ENCODE data around the gene C1QTNF3.
"Not testable (repeated sequence)": the region's sequence is repeated elsewhere in the genome, so short reads cannot be mapped to it uniquely, and the experiment has no call there.

C1QTNF3 gene

DNA sequence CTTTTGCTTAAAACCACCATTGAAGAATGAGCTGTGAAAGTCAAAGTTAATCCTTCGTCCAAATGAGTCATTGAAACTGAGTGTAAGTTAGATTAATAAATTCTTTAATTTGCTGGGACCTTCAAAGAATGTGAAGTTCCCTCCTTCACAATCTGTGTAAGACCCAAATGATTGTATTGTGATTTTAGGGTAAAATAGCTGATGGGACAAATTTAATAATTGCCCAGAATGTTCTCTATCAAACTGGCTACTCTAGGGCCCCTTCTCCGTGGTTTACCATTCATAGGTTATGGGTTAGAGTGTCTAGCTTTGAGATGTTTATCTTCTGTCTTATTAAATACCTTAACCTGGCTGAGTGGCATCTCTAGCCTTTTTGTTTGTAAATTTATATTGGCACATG is 11.9 kb downstream of the C1QTNF3 start (continued):
- TF ChIP-seq, protein P1, sequence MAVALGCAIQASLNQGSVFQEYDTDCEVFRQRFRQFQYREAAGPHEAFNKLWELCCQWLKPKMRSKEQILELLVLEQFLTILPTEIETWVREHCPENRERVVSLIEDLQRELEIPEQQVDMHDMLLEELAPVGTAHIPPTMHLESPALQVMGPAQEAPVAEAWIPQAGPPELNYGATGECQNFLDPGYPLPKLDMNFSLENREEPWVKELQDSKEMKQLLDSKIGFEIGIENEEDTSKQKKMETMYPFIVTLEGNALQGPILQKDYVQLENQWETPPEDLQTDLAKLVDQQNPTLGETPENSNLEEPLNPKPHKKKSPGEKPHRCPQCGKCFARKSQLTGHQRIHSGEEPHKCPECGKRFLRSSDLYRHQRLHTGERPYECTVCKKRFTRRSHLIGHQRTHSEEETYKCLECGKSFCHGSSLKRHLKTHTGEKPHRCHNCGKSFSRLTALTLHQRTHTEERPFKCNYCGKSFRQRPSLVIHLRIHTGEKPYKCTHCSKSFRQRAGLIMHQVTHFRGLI (tag by site-specific recombination; IDR thresholded peaks at IDR 0.05) = no peak
- no peak for TF ChIP-seq GFI1B (tag by site-specific recombination; IDR thresholded peaks at IDR 0.05)

DNA sequence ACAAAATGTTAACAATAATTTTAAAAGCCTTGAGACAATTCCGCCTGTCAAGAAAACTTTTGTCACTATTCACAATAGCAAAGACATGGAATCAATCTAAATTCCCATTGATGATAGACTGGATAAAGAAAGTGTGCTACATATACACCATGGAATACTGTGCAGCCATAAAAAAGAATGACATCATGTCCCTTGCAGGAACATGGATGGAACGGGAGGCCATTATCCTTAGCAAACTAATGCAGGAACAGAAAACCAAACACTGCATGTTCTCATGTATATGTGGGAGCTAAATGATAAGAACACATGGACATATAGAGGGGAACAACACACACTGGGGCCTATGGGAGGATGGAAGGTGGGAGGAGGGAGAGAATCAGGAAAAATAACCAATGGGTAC is 12.4 kb downstream of the C1QTNF3 start:
- H3K4me1 ChIP-seq (ENCODE audit: control insufficient read depth, insufficient read depth, low read length); H3K27ac ChIP-seq (ENCODE audit: extremely low read depth, low read depth, low read length); POLR2A ChIA-PET; H3K36me3 ChIP-seq (ENCODE audit: control insufficient read depth in 2 of 2, insufficient read depth in 1 of 2, low read length in 2 of 2); H3K9me3 ChIP-seq (ENCODE audit: control insufficient read depth, insufficient read depth, low read depth, low read length); H3K4me3 ChIP-seq (ENCODE audit: low read depth, low read length): not testable (repeated sequence)
- CTCF ChIA-PET = interaction anchor here (1.9 kb wide), 1 partner anchor 19 kb away, joined by 4 read pairs; no protein-coding TSS in a partner anchor
- TF ChIP-seq, protein P2, sequence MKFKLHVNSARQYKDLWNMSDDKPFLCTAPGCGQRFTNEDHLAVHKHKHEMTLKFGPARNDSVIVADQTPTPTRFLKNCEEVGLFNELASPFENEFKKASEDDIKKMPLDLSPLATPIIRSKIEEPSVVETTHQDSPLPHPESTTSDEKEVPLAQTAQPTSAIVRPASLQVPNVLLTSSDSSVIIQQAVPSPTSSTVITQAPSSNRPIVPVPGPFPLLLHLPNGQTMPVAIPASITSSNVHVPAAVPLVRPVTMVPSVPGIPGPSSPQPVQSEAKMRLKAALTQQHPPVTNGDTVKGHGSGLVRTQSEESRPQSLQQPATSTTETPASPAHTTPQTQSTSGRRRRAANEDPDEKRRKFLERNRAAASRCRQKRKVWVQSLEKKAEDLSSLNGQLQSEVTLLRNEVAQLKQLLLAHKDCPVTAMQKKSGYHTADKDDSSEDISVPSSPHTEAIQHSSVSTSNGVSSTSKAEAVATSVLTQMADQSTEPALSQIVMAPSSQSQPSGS (tag by site-specific recombination; IDR thresholded peaks at IDR 0.05; ENCODE audit: low read depth) = peak; percentile 51; the same call in 1 of the 2 replicates

DNA sequence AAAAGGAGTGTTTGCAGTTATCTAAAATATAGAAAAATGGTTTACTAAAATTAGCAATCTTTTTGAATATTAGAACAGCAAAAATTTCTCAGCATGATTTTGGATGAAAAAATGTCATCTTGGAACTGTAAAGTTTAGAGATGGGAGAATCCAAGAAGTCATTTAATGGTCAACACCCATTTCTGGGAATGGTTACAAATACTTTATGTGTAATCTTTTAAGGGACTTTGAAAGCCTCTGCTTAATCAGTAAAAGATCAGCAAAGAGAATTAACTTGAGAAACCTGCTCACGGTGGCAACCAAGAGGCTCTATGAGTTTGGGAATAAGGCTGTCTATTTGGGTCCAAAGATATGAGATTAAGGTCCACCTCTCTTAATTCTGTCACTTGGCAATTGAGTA is 13.0 kb downstream of the C1QTNF3 start:
- no peak for TF ChIP-seq ZNF155 (tag by site-specific recombination; IDR thresholded peaks at IDR 0.05)
- TF ChIP-seq, protein P3, sequence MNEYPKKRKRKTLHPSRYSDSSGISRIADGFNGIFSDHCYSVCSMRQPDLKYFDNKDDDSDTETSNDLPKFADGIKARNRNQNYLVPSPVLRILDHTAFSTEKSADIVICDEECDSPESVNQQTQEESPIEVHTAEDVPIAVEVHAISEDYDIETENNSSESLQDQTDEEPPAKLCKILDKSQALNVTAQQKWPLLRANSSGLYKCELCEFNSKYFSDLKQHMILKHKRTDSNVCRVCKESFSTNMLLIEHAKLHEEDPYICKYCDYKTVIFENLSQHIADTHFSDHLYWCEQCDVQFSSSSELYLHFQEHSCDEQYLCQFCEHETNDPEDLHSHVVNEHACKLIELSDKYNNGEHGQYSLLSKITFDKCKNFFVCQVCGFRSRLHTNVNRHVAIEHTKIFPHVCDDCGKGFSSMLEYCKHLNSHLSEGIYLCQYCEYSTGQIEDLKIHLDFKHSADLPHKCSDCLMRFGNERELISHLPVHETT (tag by site-specific recombination; IDR thresholded peaks at IDR 0.05) = no peak
- TF ChIP-seq ZNF112 (tag by site-specific recombination; IDR thresholded peaks at IDR 0.05) = no peak
- TF ChIP-seq ZNF555 (tag by site-specific recombination; conservative IDR thresholded peaks at IDR 0.05) = no peak
- no peak for TF ChIP-seq ZNF561 (tag by site-specific recombination; IDR thresholded peaks at IDR 0.05; ENCODE audit: borderline replicate concordance)
- TF ChIP-seq, protein P4, sequence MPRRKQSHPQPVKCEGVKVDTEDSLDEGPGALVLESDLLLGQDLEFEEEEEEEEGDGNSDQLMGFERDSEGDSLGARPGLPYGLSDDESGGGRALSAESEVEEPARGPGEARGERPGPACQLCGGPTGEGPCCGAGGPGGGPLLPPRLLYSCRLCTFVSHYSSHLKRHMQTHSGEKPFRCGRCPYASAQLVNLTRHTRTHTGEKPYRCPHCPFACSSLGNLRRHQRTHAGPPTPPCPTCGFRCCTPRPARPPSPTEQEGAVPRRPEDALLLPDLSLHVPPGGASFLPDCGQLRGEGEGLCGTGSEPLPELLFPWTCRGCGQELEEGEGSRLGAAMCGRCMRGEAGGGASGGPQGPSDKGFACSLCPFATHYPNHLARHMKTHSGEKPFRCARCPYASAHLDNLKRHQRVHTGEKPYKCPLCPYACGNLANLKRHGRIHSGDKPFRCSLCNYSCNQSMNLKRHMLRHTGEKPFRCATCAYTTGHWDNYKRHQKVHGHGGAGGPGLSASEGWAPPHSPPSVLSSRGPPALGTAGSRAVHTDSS (tag by site-specific recombination; IDR thresholded peaks at IDR 0.05) = no peak
- TF ChIP-seq, protein P5, sequence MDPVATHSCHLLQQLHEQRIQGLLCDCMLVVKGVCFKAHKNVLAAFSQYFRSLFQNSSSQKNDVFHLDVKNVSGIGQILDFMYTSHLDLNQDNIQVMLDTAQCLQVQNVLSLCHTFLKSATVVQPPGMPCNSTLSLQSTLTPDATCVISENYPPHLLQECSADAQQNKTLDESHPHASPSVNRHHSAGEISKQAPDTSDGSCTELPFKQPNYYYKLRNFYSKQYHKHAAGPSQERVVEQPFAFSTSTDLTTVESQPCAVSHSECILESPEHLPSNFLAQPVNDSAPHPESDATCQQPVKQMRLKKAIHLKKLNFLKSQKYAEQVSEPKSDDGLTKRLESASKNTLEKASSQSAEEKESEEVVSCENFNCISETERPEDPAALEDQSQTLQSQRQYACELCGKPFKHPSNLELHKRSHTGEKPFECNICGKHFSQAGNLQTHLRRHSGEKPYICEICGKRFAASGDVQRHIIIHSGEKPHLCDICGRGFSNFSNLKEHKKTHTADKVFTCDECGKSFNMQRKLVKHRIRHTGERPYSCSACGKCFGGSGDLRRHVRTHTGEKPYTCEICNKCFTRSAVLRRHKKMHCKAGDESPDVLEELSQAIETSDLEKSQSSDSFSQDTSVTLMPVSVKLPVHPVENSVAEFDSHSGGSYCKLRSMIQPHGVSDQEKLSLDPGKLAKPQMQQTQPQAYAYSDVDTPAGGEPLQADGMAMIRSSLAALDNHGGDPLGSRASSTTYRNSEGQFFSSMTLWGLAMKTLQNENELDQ (tag by site-specific recombination; IDR thresholded peaks at IDR 0.05; ENCODE audit: low read depth) = no peak
- TF ChIP-seq ZBTB48 (tag by site-specific recombination; IDR thresholded peaks at IDR 0.05) = no peak
- TF ChIP-seq ZNF624 (tag by site-specific recombination; IDR thresholded peaks at IDR 0.05) = no peak
- TF ChIP-seq ZFP37 (tag by site-specific recombination; IDR thresholded peaks at IDR 0.05) = no peak
- TF ChIP-seq ZNF660 (tag by site-specific recombination; IDR thresholded peaks at IDR 0.05) = no peak
- no peak for TF ChIP-seq ZNF571 (tag by site-specific recombination; IDR thresholded peaks at IDR 0.05)
- TF ChIP-seq ZNF23 (tag by site-specific recombination; IDR thresholded peaks at IDR 0.05; ENCODE audit: borderline replicate concordance) = no peak
- TF ChIP-seq ZNF404 (tag by site-specific recombination; IDR thresholded peaks at IDR 0.05) = no peak
- Histone ChIP-seq H3K4me1 (ENCODE audit: control insufficient read depth, insufficient read depth, low read length) (no peaks in the 10 kb centered on the region), H3K9me3 (ENCODE audit: control insufficient read depth, insufficient read depth, low read depth, low read length) (no peaks in the 10 kb centered on the region), H3K4me3 (ENCODE audit: low read depth, low read length) (no peak overlapping the region), H3K27ac (ENCODE audit: extremely low read depth, low read depth, low read length) (no peak overlapping the region), H3K36me3 (ENCODE audit: control insufficient read depth in 2 of 2, insufficient read depth in 1 of 2, low read length in 2 of 2) (peaks cover 0 to under 1% of the 10 kb centered on the region in 2 experiments; a peak in 1 of 3 replicates)
- POLR2A ChIA-PET = no interaction called here
- CTCF ChIA-PET = no interaction called here
